Thyroid gland (tissue), 4 donors: ENCODE data around the gene PRH2.

Source experiments
- CTCF ChIP-seq, 6 experiments: fragments of 200-600 bp in 3 of 6; fragments of 450-650 bp in 3 of 6; sonication (generic) in 3 of 6; IDR thresholded peaks; one replicate each; pipeline ENCODE4 v1.5.1; 2016 to 2019; ENCODE audit warnings: antibody characterized with exemption in 6 of 6, mild to moderate bottlenecking in 2 of 6, inconsistent platforms in 1 of 6, moderate library complexity in 1 of 6
- POLR2A ChIP-seq, 2 donors: fragments of 450-650 bp; IDR thresholded peaks; one replicate each; pipeline ENCODE4 v1.6.1; 2017; ENCODE audit warnings: antibody characterized with exemption in 2 of 2, mild to moderate bottlenecking in 2 of 2, moderate library complexity in 1 of 2

- TF ChIP-seq POLR2A (IDR thresholded peaks at IDR 0.05), result no peak
- TF ChIP-seq CTCF (IDR thresholded peaks at IDR 0.05), result no peak
Measured at GRCh38 chr12:10941916-10942607, 13.0 kb downstream of the PRH2 start.
